IMR-90 (cell line): Measurements from ENCODE around the gene AAMDC. TPM values are rescaled to one million over a fixed set of nuclear protein-coding genes. Genes with fewer than 3 reads are reported as not detected.
"Not testable (repeated sequence)": the region's sequence is repeated elsewhere in the genome, so short reads cannot be mapped to it uniquely, and the experiment has no call there.

Source experiments
- ATAC-seq: fragments of 200-7000 bp; cut with Tn5 transposase; 2 replicates; pipeline ENCODE4 v1.9.1; 2020; ENCODE audit warnings: low read depth, mild to moderate bottlenecking, moderate library complexity
- BruUV-seq: library from RNA; stranded (reverse); fragments of 400-500 nt; replicated peaks from 2 replicates; lab custom pipeline; 2021; lab: Mats Ljungman, UMichigan
- CTCF ChIA-PET: fragments of 300-600 bp; formaldehyde crosslinking; extraction: SDS; loops from one replicate; lab custom pipeline; 2021; ENCODE audit warnings: antibody characterized with exemption; lab: Yijun Ruan, JAX
- POLR2A ChIA-PET: fragments of 300-600 bp; sonication (Branson Sonifier 250); formaldehyde crosslinking; loops from one replicate; lab custom pipeline; 2022; ENCODE audit warnings: antibody characterized with exemption; ENCODE audit not compliant: unreplicated experiment; lab: Charles Lee
- DNase-seq: peaks from one replicate; pipeline ENCODE4 v3.0.0; 2013
- H2AFZ ChIP-seq: replicated peaks from 2 replicates; pipeline ENCODE3; 2013; ENCODE audit warnings: low read length, mild to moderate bottlenecking; ENCODE audit not compliant: poor library complexity
- H2AK5ac ChIP-seq: 2 replicates; pipeline ENCODE4 v1.6.1; 2013; ENCODE audit warnings: low read depth, low read length, inconsistent platforms
- H2AK9ac ChIP-seq: replicated peaks from 2 replicates; pipeline ENCODE3; 2013; ENCODE audit warnings: mild to moderate bottlenecking, low read depth, low read length, moderate library complexity; ENCODE audit not compliant: poor library complexity
- H2BK120ac ChIP-seq: 2 replicates; pipeline ENCODE4 v1.6.1; 2013; ENCODE audit warnings: low read depth, low read length, inconsistent platforms
- H2BK15ac ChIP-seq: 3 replicates; pipeline ENCODE4 v1.6.1; 2013; ENCODE audit warnings: low read depth, low read length, inconsistent platforms
- H2BK20ac ChIP-seq: 2 replicates; pipeline ENCODE4 v1.6.1; 2013; ENCODE audit warnings: low read depth, mild to moderate bottlenecking, inconsistent platforms, low read length, moderate library complexity
- H2BK5ac ChIP-seq: 2 replicates; pipeline ENCODE4 v1.6.1; 2013; ENCODE audit warnings: mild to moderate bottlenecking, low read depth, low read length, inconsistent platforms; ENCODE audit not compliant: poor library complexity, severe bottlenecking
- H3K14ac ChIP-seq: replicated peaks from 2 replicates; pipeline ENCODE4 v1.6.1; 2013; ENCODE audit warnings: low read depth, low read length, inconsistent platforms
- H3K18ac ChIP-seq: 2 replicates; pipeline ENCODE4 v1.6.1; 2013; ENCODE audit warnings: low read depth, low read length, control low read depth
- H3K23ac ChIP-seq: 2 replicates; pipeline ENCODE4 v1.6.1; 2013; ENCODE audit warnings: low read depth, low read length, inconsistent platforms
- H3K27ac ChIP-seq: 2 replicates; pipeline ENCODE4 v1.5.1; 2013; ENCODE audit warnings: mild to moderate bottlenecking, control low read depth, low read length; ENCODE audit not compliant: insufficient read depth
- H3K27me3 ChIP-seq: 2 replicates; pipeline ENCODE4 v1.6.1; 2013; ENCODE audit warnings: low read length; ENCODE audit not compliant: control insufficient read depth, insufficient read depth
- H3K36me3 ChIP-seq: 2 replicates; pipeline ENCODE4 v1.6.1; 2013; ENCODE audit warnings: low read length, mixed read lengths; ENCODE audit not compliant: control insufficient read depth, insufficient read depth
- H3K4ac ChIP-seq: 2 replicates; pipeline ENCODE4 v1.6.1; 2013; ENCODE audit warnings: low read depth, low read length, inconsistent platforms
- H3K4me1 ChIP-seq: 2 replicates; pipeline ENCODE4 v1.6.1; 2013; ENCODE audit warnings: low read length, mixed read lengths; ENCODE audit not compliant: control insufficient read depth, insufficient read depth
- H3K4me2 ChIP-seq: 2 replicates; pipeline ENCODE4 v1.6.1; 2013; ENCODE audit warnings: low read depth, mild to moderate bottlenecking, control low read depth, low read length, moderate library complexity
- H3K4me3 ChIP-seq: 2 replicates; pipeline ENCODE4 v1.5.1; 2013; ENCODE audit warnings: low read depth, mild to moderate bottlenecking, control low read depth, low read length, moderate library complexity; ENCODE audit not compliant: insufficient read depth
- H3K56ac ChIP-seq: 2 replicates; pipeline ENCODE4 v1.6.1; 2013; ENCODE audit warnings: low read length, inconsistent platforms; ENCODE audit not compliant: insufficient read depth; ENCODE audit errors: extremely low read depth
- H3K79me1 ChIP-seq, 2 experiments: 2 replicates each; pipeline ENCODE4 v1.6.1; 2013; ENCODE audit warnings: low read length in 2 of 2, inconsistent platforms in 1 of 2, low read depth in 1 of 2
- H3K9ac ChIP-seq: 2 replicates; pipeline ENCODE4 v1.6.1; 2013; ENCODE audit warnings: low read depth, low read length, control low read depth
- H3K9me1 ChIP-seq: 2 replicates; pipeline ENCODE4 v1.6.1; 2013; ENCODE audit warnings: low read length, inconsistent platforms; ENCODE audit not compliant: insufficient read depth
- H3K9me3 ChIP-seq: 2 replicates; pipeline ENCODE4 v1.6.1; 2013; ENCODE audit warnings: low read length; ENCODE audit not compliant: control insufficient read depth, insufficient read depth
- H4K20me1 ChIP-seq: 2 replicates; pipeline ENCODE4 v1.6.1; 2013; ENCODE audit warnings: low read length, inconsistent platforms; ENCODE audit not compliant: insufficient read depth
- H4K5ac ChIP-seq: 2 replicates; pipeline ENCODE4 v1.6.1; 2013; ENCODE audit warnings: mild to moderate bottlenecking, low read depth, low read length, control low read depth
- H4K8ac ChIP-seq, 2 experiments: 2 replicates each; pipeline ENCODE4 v1.6.1; 2013; ENCODE audit warnings: low read depth in 2 of 2, low read length in 2 of 2, control low read depth in 1 of 2, inconsistent platforms in 1 of 2
- H4K91ac ChIP-seq: 2 replicates; pipeline ENCODE4 v1.6.1; 2013; ENCODE audit warnings: low read depth, low read length, inconsistent platforms; ENCODE audit not compliant: insufficient read depth
- WGBS, 2 experiments: methylation state at CpG; one replicate each; pipeline versions ENCODE4 v1.1.5 to v1.1.7; 2013; ENCODE audit warnings: missing lambda C conversion rate in 2 of 2; ENCODE audit not compliant: insufficient read length in 1 of 2; ENCODE audit errors: extremely low coverage in 2 of 2; 5-methylcytosine and 5-hydroxymethylcytosine counted together
- dilution Hi-C: fragments of 300-500 bp; cut with HindIII; formaldehyde crosslinking; loops from one replicate; pipeline ENCODE4 v1.14.3; 2018; ENCODE audit warnings: low sequenced_read_pairs; ENCODE audit not compliant: unreplicated experiment
- in situ Hi-C: fragments of 300-500 bp; cut with MboI; formaldehyde crosslinking; loops from 3 replicates; pipeline ENCODE4 v1.14.3; 2019; ENCODE audit warnings: low sequenced_read_pairs, inconsistent platforms, mixed read lengths
- intact Hi-C: fragments of 100-400 bp; cut with micrococcal nuclease; formaldehyde crosslinking; loops from 2 replicates; pipeline ENCODE4 v1.10.0; 2022
- polyA plus RNA-seq, 3 experiments: library from polyadenylated mRNA; depleted of rRNA; stranded (reverse); fragments of >200 nt; gene quantifications; 2 replicates each; pipeline ENCODE4 v1.2.3, GENCODE V29; 2012; ENCODE audit warnings: low replicate concordance in 1 of 3
- total RNA-seq: library from RNA; depleted of rRNA; stranded (reverse); fragments of >200 nt; gene quantifications from 2 replicates; pipeline ENCODE4 v1.2.3, GENCODE V29; 2012

AAMDC gene
- total and polyA plus RNA-seq, 2 of the 4 experiments (the other 2 are of a cell fraction) = 15.8 to 47.6 TPM

DNA sequence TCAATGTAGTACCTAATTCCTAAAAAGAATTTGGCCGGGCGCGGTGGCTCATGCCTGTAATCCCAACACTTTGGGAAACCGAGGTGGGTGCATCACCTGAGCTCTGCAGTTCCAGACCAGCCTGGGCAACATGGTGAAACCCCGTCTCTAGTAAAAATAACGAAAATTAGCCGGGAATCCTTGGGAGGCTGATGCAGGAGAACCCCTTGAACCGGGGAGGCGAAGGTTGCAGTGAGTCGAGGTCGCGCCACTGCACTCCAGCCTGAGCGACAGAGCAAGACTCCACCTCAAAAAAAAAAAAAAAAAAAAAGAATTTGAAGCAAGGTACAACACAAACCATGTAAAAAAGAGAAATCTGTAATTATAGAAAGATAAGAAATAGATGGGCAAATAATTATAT is 1.2 kb downstream of the AAMDC start:
- WGBS, 2 experiments = 60% methylated on average over 3 of the region's 13 CpGs; no CpG with 5 or more reads in 1 of the 2 experiments
- H3K36me3 ChIP-seq, H3K9me1 ChIP-seq, H3K9me3 ChIP-seq, H3K27ac ChIP-seq, H2BK20ac ChIP-seq, intact Hi-C loops, BruUV-seq, H4K5ac ChIP-seq, H3K14ac ChIP-seq, H2BK5ac ChIP-seq, dilution Hi-C loops, DNase-seq, POLR2A ChIA-PET, H4K91ac ChIP-seq, H2AK9ac ChIP-seq, H3K27me3 ChIP-seq, H2AK5ac ChIP-seq, H2AFZ ChIP-seq, H4K8ac ChIP-seq, H2BK15ac ChIP-seq, in situ Hi-C loops, H2BK120ac ChIP-seq, ATAC-seq, H3K18ac ChIP-seq, H3K4ac ChIP-seq, H3K4me1 ChIP-seq, H3K56ac ChIP-seq, H3K23ac ChIP-seq: not testable (repeated sequence)
- Histone ChIP-seq H3K9ac (peak overlapping the region; percentile 55), H3K79me1 (peaks cover 3 to 48% of the 10 kb centered on the region in 2 experiments), H4K20me1 (peaks cover 27% of the 10 kb centered on the region), H3K4me2 (peak overlapping the region; percentile 54), H3K4me3 (peak overlapping the region; percentile 7)
- CTCF ChIA-PET = interaction anchor here (0.6 to 0.7 kb wide), 2 partner anchors 16 to 259 kb away, joined by 3 to 4 read pairs; no protein-coding TSS in a partner anchor
